Measurements from ENCODE around the gene KAT8. TPM values are rescaled to one million over a fixed set of nuclear protein-coding genes. Genes with fewer than 3 reads are reported as not detected.

The KAT8 gene
- total and polyA plus RNA-seq, 2 of the 13 experiments (the other 11 are each of a cell fraction or from before 2014, with no cell fraction given) = 79.0 to 84.2 TPM

DNA sequence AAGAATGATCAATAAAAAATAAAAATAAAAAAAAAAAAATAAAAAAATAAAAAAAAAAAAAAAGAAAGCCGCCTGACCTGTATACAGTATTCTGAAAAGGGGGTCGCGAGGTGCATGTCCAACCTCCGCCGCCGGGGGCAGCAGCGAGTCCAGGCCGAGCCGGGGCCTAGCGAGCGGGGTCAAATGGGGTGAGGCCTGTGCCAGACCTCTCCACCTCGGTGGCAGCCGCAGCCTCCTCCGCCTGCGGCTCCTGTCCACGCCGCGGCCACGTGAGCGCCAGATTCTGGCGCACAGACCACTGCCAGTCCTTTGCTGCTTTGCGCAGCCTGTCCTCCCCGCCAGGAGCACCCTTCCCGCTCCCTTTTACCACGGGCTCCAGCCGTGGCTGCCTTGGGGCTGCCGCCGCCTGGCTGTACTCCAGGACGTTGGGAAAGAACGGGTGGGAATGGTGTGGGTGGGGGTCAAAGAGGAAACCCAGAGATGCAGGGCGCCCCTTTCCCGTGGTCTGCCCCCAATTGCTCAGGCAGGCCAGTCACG lies 11.7 kb upstream of the KAT8 start (continued):
- TF ChIP-seq SMARCE1 (IDR thresholded peaks at IDR 0.05; ENCODE audit: borderline replicate concordance) (no peak), ZNF761 (CRISPR knock-in tag; conservative IDR thresholded peaks at IDR 0.05) (peak; percentile 90), ZNF343 (CRISPR knock-in tag; IDR thresholded peaks at IDR 0.05) (peak; percentile 84), HNF4G (IDR thresholded peaks at IDR 0.05; ENCODE audit: borderline replicate concordance, low read depth, low read length) (peak; percentile 32; the same call in 1 of the 2 replicates), HNF4G (CRISPR knock-in tag; IDR thresholded peaks at IDR 0.05; ENCODE audit: borderline replicate concordance, low read depth) (peak; percentile 60; the same call in 1 of the 2 replicates), NFKBIZ (CRISPR knock-in tag; IDR thresholded peaks at IDR 0.05) (peak; percentile 92), LCORL (IDR thresholded peaks at IDR 0.05) (no peak), LCORL (CRISPR knock-in tag; IDR thresholded peaks at IDR 0.05) (peak; percentile 96), PHF20 (CRISPR knock-in tag; IDR thresholded peaks at IDR 0.05) (peak; percentile 78), ZNF569 (CRISPR knock-in tag; IDR thresholded peaks at IDR 0.05; ENCODE audit: borderline replicate concordance) (no peak), ZNF841 (CRISPR knock-in tag; IDR thresholded peaks at IDR 0.05; ENCODE audit: borderline replicate concordance) (0 out of 2 replicates have a peak, but pooled peaks have one; percentile 25), IKZF1 (IDR thresholded peaks at IDR 0.05) (no peak), RARG (CRISPR knock-in tag; IDR thresholded peaks at IDR 0.05; ENCODE audit: low read depth) (no peak), PAX8 (CRISPR knock-in tag; IDR thresholded peaks at IDR 0.05; ENCODE audit: borderline replicate concordance) (peak; percentile 64; the same call in 1 of the 2 replicates), HMGA1 (CRISPR knock-in tag; conservative IDR thresholded peaks at IDR 0.05) (no peak)
- TF ChIP-seq, protein P1, sequence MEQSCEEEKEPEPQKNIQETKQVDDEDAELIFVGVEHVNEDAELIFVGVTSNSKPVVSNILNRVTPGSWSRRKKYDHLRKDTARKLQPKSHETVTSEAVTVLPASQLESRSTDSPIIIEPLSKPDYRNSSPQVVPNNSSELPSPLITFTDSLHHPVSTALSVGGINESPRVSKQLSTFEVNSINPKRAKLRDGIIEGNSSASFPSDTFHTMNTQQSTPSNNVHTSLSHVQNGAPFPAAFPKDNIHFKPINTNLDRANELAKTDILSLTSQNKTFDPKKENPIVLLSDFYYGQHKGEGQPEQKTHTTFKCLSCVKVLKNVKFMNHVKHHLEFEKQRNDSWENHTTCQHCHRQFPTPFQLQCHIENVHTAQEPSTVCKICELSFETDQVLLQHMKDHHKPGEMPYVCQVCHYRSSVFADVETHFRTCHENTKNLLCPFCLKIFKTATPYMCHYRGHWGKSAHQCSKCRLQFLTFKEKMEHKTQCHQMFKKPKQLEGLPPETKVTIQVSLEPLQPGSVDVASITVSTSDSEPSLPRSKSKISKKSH (CRISPR knock-in tag; IDR thresholded peaks at IDR 0.05; ENCODE audit: borderline replicate concordance) = peak; percentile 97
- TF ChIP-seq, protein P2, sequence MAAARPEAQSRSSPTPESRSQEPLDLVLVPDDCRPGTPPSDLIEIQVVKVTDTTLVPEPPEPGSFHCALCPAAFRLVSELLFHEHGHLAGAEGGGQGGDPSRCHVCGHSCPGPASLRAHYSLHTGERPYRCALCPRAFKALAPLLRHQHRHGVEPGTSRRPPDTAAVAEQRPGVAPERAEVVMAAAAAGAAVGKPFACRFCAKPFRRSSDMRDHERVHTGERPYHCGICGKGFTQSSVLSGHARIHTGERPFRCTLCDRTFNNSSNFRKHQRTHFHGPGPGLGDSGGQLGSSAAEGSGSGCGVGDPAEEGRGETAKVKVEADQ (CRISPR knock-in tag; IDR thresholded peaks at IDR 0.05; ENCODE audit: borderline replicate concordance) = peak; percentile 72; the same call in 1 of the 2 replicates
- TF ChIP-seq, protein P3, sequence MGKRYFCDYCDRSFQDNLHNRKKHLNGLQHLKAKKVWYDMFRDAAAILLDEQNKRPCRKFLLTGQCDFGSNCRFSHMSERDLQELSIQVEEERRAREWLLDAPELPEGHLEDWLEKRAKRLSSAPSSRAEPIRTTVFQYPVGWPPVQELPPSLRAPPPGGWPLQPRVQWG (CRISPR knock-in tag; IDR thresholded peaks at IDR 0.05; ENCODE audit: borderline replicate concordance, low read depth) = 0 out of 2 replicates have a peak, but pooled peaks have one; percentile 67
- TF ChIP-seq, protein P4, sequence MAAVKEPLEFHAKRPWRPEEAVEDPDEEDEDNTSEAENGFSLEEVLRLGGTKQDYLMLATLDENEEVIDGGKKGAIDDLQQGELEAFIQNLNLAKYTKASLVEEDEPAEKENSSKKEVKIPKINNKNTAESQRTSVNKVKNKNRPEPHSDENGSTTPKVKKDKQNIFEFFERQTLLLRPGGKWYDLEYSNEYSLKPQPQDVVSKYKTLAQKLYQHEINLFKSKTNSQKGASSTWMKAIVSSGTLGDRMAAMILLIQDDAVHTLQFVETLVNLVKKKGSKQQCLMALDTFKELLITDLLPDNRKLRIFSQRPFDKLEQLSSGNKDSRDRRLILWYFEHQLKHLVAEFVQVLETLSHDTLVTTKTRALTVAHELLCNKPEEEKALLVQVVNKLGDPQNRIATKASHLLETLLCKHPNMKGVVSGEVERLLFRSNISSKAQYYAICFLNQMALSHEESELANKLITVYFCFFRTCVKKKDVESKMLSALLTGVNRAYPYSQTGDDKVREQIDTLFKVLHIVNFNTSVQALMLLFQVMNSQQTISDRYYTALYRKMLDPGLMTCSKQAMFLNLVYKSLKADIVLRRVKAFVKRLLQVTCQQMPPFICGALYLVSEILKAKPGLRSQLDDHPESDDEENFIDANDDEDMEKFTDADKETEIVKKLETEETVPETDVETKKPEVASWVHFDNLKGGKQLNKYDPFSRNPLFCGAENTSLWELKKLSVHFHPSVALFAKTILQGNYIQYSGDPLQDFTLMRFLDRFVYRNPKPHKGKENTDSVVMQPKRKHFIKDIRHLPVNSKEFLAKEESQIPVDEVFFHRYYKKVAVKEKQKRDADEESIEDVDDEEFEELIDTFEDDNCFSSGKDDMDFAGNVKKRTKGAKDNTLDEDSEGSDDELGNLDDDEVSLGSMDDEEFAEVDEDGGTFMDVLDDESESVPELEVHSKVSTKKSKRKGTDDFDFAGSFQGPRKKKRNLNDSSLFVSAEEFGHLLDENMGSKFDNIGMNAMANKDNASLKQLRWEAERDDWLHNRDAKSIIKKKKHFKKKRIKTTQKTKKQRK (IDR thresholded peaks at IDR 0.05; ENCODE audit: low read length) = no peak
- TF ChIP-seq, protein P5, sequence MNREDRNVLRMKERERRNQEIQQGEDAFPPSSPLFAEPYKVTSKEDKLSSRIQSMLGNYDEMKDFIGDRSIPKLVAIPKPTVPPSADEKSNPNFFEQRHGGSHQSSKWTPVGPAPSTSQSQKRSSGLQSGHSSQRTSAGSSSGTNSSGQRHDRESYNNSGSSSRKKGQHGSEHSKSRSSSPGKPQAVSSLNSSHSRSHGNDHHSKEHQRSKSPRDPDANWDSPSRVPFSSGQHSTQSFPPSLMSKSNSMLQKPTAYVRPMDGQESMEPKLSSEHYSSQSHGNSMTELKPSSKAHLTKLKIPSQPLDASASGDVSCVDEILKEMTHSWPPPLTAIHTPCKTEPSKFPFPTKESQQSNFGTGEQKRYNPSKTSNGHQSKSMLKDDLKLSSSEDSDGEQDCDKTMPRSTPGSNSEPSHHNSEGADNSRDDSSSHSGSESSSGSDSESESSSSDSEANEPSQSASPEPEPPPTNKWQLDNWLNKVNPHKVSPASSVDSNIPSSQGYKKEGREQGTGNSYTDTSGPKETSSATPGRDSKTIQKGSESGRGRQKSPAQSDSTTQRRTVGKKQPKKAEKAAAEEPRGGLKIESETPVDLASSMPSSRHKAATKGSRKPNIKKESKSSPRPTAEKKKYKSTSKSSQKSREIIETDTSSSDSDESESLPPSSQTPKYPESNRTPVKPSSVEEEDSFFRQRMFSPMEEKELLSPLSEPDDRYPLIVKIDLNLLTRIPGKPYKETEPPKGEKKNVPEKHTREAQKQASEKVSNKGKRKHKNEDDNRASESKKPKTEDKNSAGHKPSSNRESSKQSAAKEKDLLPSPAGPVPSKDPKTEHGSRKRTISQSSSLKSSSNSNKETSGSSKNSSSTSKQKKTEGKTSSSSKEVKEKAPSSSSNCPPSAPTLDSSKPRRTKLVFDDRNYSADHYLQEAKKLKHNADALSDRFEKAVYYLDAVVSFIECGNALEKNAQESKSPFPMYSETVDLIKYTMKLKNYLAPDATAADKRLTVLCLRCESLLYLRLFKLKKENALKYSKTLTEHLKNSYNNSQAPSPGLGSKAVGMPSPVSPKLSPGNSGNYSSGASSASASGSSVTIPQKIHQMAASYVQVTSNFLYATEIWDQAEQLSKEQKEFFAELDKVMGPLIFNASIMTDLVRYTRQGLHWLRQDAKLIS (CRISPR knock-in tag; IDR thresholded peaks at IDR 0.05) = no peak

Measured in HepG2 (cell line).